Activated gamma-delta T cell (primary cell): Measurements from ENCODE around the gene PDE1C.
"Not testable (repeated sequence)": the region's sequence is repeated elsewhere in the genome, so short reads cannot be mapped to it uniquely, and the experiment has no call there.

Source experiments
- DNase-seq: peaks from one replicate; lab custom pipeline; 2025; lab: John Stamatoyannopoulos, UW
- total RNA-seq, 2 donors: gene quantifications; one replicate each; lab custom pipeline; 2026; lab: John Stamatoyannopoulos, UW

Gene PDE1C
- 0.10 to 0.13 reads per million in 2 donors for total RNA-seq

DNA sequence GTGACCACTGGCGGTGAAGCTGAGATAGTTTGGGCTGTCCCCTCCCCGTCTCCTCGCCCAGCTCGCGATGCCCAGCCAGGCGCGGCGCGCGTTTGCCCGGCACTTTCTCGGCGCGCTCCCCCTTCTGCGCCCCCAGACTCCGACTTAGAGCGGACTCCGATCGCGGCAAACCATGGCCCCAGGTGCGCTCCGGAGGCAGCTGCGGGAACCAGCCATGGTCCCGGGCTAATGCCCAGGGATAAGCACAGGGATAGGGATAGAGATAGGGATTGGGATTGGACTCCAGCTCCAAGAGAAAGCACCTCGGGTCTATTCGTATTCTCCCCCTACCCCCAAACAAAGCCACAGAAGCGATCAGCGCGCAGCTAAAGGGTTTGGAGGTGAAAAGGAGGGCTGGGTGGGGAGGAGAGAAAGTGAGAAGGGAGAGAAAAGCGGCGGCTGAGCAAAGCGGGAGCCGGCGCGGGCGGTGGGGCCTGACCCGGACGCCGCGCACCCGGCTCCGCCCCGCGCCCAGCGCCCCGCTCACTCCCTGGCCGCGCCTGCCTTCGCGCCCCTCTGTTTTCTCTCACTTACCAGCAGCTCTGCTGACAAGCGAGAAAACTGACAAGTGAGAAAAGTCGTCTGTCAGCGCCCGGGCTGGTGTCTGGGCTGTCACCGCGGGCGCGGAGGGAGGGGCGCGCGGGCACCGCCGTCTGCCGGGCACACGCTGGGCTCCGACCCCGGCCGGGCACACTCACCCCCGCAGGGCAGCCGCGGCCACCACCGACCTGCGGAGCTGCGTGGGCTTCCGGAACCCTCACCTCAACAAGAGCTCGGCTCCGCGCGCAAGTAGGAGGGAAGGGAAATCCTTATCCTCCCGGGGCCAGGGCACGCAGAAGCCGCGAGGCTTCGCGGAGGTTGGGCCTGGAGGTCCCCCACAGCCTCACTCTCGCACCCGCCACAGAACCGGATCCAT, at the start of gene PDE1C:
Gene PDE1C, minus strand, starts transcription at position 2 of the 955 bp plus-strand sequence.
- no peak for DNase-seq

DNA sequence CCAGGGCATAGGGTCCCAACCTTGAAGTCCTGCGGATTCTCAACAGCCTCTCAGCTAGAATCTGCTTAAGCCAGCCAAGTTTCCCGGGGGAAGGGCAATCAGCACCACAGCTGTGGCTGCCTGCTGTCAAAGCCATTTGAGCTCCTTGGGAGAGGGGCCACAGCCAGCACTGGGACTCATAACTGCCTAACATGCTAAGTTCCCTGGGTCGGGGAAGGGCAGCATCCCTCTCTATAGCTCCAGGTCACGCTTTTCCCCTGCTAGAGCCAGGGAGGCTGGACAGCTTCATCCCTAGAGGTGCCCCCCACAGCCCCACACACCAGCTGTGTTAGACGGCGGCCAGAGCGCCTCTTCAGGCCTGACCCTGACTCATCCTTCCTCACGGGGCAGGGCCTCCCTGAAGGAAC, 49.6 kb upstream of the PDE1C start:
- DNase-seq, result no peak

GRCh38 chr7:32117837-32118236, 47.6 kb upstream of the PDE1C start:
- DNase-seq, result no peak

DNA sequence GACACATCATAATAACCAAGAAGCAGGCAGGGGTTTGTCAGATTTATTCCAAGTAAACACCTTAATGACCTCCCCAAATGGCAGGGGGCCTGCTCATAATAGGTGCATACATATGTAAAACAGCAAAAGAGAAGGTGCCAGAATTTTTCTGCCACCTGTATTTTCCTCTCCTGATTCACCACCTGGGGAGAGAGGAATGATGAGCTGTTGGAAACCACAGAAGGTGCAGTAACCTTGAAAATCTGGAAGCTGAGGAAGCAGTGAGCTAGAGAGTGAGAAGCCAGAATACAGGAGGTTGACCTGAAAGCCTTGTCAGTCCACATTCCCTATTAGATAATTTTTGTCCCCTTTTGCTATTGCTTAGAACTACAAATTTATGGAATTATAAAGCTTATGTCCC, 46.2 kb upstream of the PDE1C start:
- DNase-seq, result no peak

GRCh38 chr7:32115831-32116230, 45.6 kb upstream of the PDE1C start:
- DNase-seq, result no peak

DNA sequence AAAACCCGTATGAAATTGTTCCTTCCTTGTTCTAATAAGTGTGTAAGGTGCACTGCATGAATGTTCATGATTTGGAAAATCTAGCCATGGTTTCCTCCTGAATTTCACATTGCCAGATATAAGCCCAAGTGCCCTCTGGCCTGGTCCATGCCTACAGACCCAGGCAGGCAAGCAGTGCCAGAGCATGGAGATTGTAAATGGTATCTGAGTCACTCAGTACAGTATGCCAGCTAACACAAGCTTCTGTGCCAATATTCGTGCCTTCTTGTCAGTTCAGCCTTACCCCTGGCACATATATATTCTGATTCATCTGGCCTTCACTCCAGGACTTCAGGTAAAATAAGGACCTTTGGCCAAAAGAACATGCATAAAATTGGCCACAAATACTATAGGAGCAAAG, 38.4 kb upstream of the PDE1C start:
- DNase-seq, result no peak

DNA sequence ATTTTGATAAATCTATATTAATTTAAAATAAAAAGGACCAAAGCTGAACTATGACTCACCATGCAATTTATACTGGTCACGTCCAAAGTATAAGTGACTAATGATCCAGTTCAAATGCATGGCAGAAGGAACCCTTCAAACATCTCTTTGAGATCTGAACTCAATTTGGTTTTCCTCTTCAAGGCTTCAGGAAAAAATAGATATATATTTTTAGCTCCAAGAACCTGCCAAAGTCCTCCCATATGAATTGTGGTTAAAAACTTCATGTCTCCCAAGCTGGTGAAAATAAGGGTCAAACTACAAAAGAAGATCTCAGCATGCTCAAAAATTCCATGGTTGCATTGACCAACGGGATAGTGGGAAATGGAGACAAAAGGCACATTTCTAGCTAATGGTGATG, 34.6 kb upstream of the PDE1C start:
- DNase-seq, result no peak

DNA sequence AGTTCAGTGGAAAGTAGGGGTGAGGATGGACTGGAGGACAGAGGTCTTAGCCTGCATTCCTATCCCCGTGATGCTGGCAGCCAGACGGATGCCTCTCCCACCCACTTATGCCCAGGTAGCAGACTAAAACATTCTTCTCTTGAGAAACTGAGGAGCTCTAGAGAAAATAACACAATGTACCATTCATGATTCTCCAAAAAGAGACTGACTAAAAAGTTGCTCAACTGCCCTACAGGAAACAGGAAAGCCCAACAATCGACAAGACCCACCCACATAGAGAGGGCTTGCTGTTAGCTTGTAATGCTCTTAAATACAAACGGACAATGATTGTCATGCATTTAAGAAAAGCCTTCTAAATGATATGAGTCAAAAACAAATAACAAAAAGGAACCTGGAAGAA, 33.2 kb upstream of the PDE1C start:
- no peak for DNase-seq

DNA sequence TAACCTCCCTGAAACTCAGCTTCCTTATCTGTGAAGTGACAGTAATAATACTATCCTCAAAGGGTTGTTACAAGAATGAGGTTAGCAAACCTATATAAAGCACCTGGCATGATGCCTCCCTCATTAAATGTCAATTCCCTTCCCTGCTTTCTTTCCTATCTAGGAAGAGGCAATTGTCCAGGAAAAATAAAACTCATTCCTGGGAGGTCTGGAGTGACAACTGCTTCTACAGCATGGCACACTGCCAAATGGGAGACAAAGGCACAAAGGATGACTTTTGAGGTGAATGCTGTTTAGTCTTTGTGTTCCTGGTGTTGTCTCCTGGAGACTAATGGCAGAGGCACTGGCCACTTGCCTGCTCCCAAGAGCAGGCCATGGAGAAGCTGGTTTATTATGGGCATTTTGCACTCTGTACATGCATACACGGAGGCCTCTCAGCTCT, 32.2 kb upstream of the PDE1C start:
- no peak for DNase-seq

GRCh38 chr7:32100407-32100907, 30.2 kb upstream of the PDE1C start:
- DNase-seq, result no peak

DNA sequence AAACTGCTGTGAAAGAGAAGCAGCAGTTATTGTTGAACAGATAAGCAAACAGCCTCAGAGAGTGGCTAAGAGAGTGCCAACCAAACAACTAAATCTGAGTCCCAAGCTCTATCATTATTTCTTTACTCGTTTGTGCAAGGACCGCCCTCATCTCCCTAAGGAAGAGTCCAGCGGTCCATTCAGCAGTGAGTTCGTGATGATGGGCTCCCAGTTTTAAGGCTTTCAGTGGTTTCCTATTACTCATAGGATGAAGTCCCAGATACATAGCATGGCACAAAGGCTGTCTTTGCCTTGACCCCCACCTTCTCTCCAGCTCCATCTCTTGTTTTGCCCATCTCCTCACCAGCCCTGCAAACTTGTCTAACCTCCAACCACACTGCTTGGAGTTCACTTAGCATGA, 24.3 kb upstream of the PDE1C start:
- DNase-seq, result no peak

GRCh38 chr7:32093415-32094408, 23.5 kb upstream of the PDE1C start:
- DNase-seq, result no peak

- no peak for DNase-seq
These were observed 22.1 kb upstream of the PDE1C start for GRCh38 chr7:32092346-32092745.

GRCh38 chr7:32091608-32092210, 21.5 kb upstream of the PDE1C start:
- DNase-seq, result no peak

- no peak for DNase-seq
These were observed 19.5 kb upstream of the PDE1C start for GRCh38 chr7:32089678-32090077.

GRCh38 chr7:32089256-32089655, 19.0 kb upstream of the PDE1C start:
- DNase-seq, result no peak

- DNase-seq, result no peak
These were observed 18.3 kb upstream of the PDE1C start for GRCh38 chr7:32088451-32088881.

DNA sequence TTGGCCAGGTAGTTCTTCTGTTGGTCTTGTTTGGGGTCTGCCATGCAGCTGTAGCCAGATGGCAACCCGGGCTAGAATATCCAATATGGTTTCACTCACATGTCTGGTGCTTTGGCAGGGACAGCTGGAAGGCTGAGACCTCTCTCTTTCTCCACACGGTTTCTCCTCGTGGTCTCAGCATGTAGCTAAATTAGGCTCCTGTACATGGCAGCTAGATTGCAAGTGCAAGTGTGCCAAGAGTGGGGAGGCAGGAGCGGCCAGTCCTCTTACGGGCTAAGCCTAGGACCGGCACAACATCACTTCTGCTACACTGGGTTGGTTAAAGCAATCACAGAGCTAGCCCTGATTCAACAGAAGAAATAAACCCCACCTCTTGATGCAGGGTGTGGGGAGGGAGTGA, 9.3 kb upstream of the PDE1C start:
- DNase-seq, result no peak

DNA sequence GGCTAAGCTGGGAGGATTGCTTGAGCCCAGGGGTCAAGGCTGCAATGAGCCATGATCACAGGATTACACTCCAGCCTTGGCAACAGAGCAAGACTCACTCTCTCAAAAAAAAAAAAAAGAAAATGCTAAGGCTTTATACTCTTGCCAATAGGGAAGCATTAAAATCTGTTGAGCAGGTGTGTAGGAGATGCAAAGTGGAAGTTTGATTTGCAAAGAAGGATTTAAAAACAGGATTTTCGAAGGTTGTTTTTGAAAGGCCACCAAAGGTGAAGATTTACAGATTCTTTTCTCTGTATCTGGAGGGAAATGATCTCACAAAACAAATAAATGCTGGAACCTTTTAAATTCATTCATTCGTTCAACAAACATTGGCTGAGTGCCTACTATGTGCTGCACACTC, 8.6 kb upstream of the PDE1C start:
- DNase-seq, result no peak

DNA sequence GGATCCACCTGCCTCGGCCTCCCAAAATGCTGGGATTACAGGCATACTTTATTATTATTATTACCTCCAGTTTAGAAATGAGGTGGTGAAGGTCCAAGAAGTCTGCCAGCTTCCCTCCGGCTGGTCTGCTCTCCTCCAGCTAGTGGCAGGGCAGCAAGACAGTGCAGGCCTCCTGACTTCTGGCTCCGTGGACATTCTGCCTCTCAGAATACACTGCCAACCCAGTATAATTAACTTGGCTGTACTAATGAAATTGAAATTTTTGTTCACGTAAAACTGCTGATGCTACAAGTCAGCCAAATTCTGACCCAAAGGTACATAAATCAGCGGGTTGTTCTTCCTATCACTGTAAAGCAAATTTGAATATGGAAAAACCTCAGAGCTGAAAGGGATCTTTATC, 7.6 kb upstream of the PDE1C start:
- DNase-seq, result no peak

DNA sequence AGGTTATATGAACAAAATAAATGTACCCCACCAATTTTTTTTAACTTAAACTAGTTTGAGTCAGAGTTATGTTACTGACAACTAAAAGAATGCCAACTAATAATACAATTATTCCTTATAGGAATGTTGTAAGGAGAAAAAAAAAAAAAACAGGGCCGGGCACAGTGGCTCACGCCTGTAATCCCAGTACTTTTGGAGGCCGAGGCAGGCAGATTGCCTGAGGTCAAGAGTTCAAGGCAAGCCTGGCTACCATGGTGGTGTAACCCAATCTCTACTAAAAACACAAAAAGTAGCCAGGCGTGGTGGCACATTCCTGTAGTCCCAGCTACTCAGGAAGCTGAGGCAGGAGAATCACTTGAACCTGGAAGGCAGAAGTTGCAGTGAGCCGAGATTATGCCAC, 6.6 kb upstream of the PDE1C start:
- not testable (repeated sequence) for DNase-seq

DNA sequence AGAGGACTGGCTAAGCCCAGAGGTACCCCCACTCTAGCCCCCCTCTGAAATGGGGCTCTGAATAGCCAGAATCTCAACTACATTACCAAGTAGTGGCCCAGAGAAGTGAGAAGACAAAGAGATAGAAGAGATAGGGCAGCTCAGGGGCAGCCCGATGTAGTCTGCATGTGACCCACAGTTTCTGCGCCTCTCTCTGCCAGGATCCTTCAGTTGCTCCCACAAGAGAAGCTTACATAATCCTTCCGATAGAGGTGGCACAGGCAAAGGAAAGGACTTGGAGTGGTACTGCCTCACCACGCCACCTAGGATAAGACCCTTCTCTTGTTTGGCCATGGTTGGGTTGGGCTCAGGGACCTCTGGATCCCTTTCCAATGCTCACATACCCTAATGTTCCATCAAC, 5.4 kb upstream of the PDE1C start:
- no peak for DNase-seq
